HL-60 (cell line): ENCODE results near the gene SUSD1.

Experiments
- CTCF ChIP-seq: IDR thresholded peaks from one replicate; pipeline ENCODE4 v1.5.1; 2011; ENCODE audit warnings: low read length, control low read depth, inconsistent platforms; ENCODE audit not compliant: insufficient read depth
- GABPA ChIP-seq: IDR thresholded peaks from 2 replicates; pipeline ENCODE4 v1.6.1; 2012; ENCODE audit warnings: low read depth
- POLR2AphosphoS5 ChIP-seq: IDR thresholded peaks from 2 replicates; pipeline ENCODE4 v1.6.1; 2012; ENCODE audit warnings: low read depth
- REST ChIP-seq: IDR thresholded peaks from 2 replicates; pipeline ENCODE4 v1.6.1; 2012; ENCODE audit warnings: low read depth; ENCODE audit not compliant: insufficient replicate concordance
- SPI1 ChIP-seq: IDR thresholded peaks from 2 replicates; pipeline ENCODE4 v1.6.1; 2012; ENCODE audit warnings: low read depth, mild to moderate bottlenecking, borderline replicate concordance

- no peak for TF ChIP-seq CTCF
- TF ChIP-seq SPI1: no peak
- no peak for TF ChIP-seq REST
- TF ChIP-seq POLR2AphosphoS5: no peak
- no peak for TF ChIP-seq GABPA
Measured at GRCh38 chr9:112038017-112038408, 137.1 kb downstream of the SUSD1 start.
